Pulmonary artery endothelial cell (primary cell): Measurements from ENCODE around the gene OTOA. TPM values are rescaled to one million over a fixed set of nuclear protein-coding genes. Genes with fewer than 3 reads are reported as not detected.
"Not testable (repeated sequence)": the region's sequence is repeated elsewhere in the genome, so short reads cannot be mapped to it uniquely, and the experiment has no call there.

ENCODE experiments used
- DNase-seq: peaks from one replicate; pipeline ENCODE4 v3.0.0-alpha.2; 2011; ENCODE audit warnings: low read depth, low spot score
- total RNA-seq: library from RNA; depleted of rRNA; stranded (reverse); fragments of >200 nt; gene quantifications from 2 replicates; pipeline ENCODE4 v1.2.3, GENCODE V29; 2014

Gene OTOA
- total RNA-seq, 1 donor from 2014 or later = not detected

DNA sequence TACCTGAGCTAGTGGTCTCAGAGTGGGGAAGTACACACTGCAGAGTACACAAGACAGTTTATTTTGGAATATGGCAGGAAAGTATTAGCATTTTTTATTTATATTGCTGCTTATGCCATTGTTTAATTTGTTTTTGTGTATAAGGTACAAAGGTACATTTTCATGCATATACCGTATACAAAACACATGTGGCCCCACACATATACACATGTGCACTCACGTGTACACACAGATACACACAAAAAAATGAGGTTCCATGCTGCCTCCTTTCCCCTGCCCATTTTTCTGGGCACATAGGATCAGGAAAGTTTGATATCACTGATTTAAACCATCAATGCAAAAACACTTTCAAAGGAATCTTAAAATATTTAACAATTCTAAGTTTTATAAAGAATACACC, 24.3 kb upstream of the OTOA start:
- DNase-seq = no peak

DNA sequence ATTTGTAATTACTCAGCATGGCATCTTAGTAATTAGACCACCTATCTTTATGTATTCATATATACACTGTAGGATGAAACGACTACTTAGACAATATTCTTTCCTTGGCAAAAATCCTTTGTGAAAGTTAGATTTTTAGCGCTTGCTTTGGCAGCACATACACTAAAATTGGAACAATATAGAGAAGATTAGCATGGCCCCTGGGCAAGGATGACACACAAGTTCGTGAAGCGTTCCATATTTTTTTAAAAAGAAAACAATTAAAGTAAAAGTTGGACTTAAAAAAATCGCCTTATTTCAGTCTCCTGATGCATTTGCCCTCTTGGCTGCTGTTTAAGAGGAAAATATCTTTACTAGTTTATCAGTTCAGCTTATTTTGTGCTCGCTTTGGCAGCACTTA, 21.9 kb upstream of the OTOA start:
- no peak for DNase-seq

DNA sequence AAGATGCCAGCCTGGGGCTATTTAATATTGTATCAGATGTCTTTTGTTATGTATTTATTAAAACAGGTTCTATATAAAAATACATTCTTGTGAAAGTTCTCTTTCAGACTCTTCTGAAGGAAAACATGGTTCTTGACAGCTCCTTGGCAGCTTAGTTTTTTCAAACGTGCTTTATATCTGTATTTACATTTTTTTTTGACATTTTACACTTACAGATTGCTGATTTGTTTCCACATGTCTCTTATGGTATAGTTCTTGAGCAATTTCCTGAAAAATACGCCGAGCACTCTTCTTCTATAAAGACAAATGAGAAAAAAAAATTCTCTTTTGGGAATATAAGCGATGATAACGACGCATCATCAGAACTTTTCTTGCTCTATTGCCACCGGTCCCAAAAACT, 20.9 kb upstream of the OTOA start:
- no peak for DNase-seq

DNA sequence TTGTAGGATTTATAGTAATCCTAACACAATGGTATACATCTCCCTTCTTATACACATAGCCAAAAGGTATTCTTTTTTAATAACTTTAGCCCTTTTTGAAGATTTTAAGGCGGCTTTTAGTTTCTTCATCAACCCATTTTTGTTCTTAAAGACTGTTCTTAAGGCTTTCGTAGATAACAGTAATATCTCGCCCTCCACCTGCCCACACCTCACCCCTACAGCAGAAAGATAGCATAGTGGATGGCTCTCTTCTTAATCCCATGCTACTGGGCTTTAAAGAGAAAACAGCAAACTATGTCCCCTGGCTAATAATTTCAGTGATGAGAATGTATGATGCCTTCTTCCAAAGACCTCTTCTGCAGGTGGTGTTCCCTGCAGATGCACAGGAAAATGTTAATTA, 20.0 kb upstream of the OTOA start:
- DNase-seq = no peak

DNA sequence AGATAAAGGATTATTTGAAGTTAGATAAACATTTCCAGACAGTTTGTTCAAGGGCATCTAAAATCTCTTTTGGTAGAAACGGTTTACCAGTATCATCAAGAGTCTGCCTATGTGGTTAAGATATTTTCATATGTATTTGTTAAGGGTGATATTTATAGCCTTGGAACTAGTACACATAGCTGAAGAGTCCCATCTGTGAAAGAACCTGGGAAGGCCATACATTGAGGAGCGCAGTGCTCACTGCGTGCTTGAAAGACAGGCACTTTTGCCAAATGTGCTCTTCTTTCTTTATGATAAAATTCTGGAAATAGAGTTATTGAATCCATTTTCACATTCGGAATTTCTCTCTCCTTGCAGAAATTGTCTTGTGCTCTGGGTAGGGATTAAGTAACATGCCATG, 19.1 kb upstream of the OTOA start:
- DNase-seq = no peak

DNA sequence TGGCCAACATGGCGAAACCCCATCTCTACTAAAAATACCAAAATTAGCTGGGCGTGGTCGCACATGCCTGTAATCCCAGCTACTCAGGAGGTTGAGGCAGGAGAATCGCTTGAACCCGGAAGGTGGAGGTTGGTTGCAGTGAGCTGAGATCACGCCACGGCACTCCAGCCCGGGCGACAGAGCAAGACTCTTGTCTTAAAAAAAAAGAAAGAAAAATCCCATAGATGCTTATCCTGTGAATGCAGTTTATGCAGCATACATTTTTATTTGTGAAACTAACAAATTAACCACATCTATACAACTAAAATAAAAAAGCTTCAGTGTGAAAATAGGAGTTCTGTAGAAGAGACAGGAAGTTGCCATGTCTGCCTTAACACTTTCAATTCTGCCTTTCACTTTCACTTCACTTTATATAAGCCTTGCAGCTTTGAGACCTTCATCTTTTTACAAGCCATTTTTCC, 18.5 kb upstream of the OTOA start:
- DNase-seq = no peak

DNA sequence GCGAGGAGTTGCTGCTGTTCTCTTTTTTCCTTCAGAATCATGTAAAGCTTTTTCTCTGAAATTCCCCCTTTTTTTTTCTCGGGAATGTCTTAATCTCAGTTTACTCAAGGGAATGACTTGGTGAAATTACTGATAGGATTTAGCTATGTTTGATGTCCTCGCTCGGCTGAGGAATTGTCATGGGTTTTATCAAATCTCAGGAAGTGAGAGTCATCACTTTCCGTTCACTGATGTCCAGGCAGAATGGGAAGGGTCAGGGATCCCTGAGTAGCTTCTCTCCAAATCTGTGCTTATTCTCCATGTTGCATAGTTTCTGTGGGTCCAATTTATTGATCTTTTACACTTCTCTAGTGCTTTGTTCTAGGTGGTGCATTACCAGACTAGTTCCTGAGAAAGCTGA, 17.7 kb upstream of the OTOA start:
- DNase-seq = no peak

DNA sequence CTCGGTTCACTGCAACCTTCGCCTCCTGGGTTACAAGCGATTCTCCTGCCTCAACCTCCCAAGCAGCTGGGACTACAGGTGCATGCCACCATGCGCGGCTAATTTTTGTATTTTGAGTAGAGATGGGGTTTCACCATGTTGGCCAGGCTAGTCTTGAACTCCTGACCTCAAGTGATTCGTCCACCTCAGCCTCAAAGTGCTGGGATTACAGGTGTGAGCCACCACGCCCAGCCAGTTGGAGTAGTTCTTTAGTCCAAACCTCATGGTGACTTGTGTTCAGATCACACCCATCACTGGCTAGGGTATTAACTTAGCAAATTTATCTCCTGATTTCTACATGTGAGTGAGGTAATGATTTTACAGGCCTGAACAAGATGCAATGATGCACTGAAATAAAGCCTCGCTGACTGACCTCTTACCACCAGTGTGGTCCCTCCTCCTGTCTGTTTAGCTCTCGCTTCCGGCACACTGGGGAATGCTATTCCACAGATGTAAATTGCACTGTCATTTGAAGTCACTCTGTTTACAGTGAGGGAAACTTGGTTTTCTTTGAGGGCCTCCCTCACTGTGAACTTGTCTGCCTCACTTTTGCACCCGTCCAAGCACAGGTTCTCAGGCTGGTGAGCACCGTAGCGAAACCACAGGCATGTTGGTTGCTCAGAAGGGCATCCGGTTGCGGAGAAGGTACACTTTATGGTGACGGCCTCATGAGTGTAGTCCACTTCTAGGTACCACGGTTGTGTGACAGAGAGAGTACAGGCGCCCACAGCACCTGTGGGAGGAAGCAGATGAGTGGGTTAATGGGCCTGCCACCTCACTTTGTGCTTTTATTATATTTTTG, 16.8 kb upstream of the OTOA start:
- DNase-seq = no peak

DNA sequence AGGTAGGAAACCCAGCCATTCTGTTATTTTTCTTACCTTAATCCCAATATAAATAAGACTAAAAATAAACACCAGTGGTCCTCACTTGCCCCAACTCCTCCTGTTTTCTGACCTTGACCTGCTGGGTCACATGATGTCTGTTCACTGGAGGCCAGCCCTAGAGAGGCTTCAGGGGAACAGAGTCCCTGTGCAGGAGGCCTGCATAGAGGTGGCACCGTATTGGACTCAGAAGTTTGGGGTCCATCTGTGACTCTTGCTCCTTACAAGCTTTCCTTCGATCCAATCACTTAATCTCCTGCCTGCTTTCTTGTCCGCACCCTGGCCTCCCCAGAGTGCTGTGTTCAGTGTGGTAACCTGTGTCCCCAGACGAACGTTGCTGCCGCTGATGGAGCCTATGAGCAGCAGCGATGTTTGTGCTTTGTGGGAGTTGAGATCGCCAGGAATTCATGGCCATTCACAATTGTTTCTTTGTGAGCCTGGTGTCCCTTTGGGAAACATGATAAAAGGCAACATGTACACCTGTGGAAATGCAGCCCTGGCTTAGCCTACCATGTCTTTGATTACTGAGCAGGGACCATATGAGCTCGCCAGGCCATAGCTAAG, 16.1 kb upstream of the OTOA start:
- DNase-seq = no peak

DNA sequence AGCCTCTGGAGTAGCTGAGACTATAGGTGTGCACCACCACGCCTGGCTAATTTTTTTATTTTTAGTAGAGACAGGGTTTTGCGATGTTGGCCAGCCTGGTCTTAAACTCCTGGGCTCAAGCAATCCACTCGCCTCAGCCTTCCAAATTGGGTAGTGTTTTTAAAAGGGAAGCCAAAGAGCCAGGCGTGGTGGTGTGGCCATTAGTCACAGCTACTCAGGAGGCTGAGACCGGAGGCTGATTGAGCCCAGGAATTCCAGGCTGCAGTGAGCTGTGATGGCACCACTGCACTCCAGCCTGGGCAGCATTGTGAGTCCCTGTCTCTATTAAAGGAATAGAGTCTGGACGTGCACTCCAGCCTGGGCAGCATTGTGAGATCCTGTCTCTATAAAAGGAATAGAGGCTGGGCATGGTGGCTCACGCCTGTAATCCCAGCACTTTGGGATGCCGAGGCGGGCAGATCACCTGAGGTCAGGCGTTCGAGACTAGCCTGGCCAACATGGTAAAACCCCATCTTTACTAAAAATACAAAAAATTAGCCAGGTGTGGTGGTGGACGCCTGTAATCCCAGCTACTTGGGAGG, 13.9 kb upstream of the OTOA start:
- DNase-seq = not testable (repeated sequence)

DNA sequence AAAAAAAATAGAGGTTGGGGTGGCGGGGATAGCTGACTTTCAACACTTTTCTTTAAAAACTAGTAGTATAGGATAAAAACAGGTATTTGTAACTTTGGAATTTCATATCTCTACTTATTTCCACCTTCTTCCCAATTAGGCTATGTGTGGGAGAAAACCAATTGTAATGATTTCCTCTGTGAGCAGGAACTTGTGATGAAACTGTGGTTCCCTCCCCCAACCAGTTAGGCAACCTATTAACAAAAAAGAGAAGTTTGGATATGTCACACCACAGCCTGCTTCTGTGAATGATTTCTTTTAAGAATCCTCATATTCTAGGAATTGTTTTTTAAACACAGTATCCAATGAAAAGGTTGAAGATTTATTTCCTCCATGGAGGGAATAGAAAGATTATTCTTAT, 13.2 kb upstream of the OTOA start:
- no peak for DNase-seq

DNA sequence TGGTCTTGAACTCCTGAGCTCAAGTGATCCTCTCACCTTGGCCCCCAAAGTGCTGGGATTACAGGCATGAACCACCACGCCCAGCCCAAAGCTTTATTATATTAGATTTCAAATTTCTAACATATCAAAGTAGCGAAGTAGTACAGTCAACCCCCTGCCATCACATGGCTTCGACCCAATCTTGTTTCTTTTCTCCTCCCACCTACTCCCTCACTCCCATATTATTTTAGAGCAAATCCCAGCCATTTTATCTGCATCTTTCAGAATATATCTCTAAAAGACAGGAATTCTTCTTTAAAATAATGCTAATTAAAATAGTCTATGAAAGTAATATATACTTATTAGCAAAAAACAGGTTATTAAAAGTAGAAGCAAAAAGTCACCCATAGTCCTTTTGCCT, 12.3 kb upstream of the OTOA start:
- DNase-seq = no peak

DNA sequence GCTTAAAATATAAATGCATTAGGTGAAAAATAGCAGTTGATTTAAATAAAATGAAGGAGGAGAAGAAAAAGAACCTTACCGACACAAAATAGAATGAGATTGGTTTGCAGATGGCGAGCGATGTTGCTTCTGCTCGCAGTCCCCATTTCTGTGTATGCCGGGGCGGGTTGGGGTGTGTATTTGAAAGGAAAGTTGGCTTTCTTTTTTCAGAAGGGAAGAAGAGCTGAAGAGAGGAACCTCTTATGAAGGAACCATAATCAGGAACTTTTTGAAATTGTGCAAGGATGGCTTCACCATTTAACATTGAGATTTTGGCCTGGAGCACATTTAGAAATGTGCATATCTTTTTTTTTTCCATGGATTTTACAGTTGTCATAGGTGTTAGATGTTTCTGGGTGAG, 11.3 kb upstream of the OTOA start, which contains the start of gene IGSF6:
Gene IGSF6 (minus strand): TSS at position 156 of the 400 bp plus-strand sequence. CDS start 10 bp downstream, at position 146.
- DNase-seq = no peak

DNA sequence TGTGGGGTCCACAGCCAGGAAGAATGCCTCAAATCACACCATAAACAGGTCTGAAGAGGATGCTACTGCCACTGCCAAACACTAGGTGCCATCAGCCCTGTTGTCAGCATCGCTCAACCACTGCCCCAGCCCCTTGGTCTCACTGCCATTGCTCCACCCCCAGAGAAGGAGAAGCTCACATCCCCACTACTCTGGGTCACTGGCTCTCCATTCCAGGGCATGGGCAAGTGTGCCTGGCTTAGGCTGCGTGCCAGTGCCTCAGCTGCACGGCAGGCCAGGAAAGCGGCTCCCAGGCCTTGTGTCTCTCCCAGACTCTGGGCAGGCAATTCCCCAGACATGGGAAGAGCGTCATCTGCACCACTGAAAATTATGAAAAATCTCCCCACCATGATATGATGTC, 10.2 kb upstream of the OTOA start:
- DNase-seq = no peak

DNA sequence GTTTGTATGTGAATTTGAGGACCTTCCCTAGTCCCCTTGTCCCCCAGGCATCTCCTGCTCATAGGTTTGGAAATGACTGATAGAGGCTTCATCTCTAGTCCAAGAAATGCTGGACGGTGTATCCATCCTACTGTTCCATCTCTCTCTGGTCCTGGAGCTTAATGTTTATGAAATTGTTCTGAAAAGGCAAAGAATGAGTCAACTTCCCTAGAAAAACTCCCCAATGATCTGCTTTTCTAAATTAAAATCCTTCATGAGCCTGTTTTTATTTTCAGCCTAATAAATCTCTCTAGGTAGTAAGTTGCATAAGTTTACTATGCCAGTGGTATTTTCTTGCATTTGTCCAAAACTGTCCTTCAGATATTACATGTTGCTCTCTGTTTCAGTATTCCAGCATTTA, 9.3 kb upstream of the OTOA start:
- no peak for DNase-seq

DNA sequence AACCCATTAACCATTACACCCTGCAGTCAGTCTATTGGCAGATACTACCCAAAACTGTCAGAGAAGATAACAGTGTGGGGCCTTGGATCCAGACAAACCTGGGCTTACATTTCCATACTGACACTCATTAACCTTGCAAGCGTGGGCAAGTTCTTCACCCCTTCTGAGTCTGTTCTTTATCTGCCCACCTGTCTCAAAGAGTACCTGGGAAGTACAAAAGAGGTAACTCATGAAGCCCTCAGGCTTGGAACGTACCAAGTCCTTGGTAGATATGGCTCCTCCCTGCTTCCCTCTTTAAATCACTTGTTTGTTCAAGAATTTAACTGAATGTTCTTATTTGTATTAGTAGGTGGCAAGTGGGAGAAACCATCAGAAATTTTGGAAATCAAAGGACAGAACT, 8.9 kb upstream of the OTOA start:
- DNase-seq = no peak

DNA sequence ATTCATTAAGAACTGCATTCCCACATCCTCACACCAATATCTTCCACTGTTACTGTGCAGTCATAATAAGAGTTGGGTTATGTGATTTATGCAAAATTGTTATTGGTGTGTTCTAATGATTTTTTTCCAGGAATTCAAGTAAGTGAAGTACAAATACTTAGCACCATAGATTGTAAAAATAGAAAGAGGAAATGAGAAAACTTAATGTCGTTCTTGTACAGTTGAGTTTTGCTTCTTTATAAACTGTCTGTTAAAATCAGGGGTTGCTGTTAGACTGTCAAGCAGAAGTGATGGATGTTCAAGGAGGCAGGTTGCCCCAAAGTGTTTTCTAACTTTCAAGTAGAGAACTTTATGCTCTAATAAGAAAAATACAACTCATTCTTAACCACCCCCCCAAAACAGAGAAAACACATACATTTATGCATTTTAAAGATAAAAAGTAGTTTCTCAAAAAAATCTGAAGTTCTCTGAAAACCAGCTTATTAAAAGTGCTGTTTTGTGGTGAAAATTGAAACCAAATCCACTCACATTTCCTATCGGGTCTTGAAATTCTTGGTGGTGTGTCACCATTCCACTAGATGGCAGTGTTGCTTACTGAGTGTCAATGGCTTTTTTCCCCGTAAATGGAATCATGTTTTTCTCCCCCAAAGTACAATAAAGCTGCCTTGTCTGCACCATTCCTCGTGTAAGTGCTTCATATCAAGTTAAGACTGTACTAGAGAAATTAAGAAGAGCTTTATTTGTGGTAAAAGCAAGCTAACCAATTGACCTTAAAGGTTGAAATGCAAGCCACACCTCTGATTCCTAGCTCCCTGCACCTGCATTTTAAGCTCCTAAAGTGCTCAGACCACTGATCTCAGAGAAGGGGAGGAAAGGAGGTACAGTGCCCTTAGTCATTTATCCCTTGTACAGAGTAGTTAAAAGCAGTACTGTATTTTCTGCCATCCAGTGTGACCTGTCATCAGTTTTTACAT, 6.7 kb upstream of the OTOA start:
- no peak for DNase-seq

DNA sequence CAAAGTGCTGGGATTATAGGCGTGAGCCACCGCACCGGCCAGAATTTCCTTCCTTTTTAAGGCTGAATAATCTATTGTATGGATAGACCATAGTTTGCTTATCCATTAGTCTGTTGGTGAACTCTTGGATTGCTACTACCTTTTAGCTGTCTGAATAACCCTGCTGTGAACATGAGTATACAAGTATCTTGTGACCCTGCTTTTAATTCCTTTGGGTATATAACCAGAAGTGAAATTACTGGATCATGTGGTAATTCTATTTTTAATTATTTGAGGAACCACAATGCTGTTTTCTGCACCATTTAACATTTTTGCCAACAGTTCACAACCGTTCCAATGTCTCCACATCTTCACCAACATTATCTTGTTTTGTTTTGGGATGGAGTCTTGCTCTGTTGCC, 4.6 kb upstream of the OTOA start:
- no peak for DNase-seq

DNA sequence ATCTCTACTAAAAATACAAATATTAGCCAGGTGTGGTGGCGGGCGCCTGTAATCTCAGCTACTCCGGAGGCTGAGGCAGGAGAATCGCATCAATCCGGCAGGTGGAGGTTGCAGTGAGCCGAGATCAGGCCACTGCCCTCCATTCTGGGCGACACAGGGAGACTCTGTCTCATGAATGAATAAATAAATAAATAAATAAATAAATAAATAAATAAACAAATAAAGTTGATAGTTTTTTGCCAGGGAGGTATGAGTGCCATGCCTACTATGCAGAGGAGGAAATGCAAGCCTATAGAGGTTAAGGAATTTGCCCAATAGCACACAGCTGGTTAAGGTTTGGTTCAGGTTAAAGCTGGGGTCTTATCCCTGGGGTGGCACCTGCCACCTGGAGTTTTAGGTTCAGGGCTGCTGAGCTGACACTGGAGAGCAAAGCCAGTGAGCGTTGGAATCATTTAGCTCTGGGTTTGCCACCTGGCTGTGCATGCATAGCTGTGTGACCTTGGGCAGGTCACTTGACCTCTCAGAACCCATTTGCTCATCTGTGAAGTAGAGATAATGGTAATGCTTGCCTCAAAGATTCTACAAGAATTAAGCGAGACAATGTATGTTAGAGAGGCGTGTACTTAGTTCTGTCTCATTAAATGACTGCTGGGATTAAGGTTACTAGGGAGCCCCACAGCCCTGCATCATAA, 1.2 kb downstream of the OTOA start:
- DNase-seq = no peak

DNA sequence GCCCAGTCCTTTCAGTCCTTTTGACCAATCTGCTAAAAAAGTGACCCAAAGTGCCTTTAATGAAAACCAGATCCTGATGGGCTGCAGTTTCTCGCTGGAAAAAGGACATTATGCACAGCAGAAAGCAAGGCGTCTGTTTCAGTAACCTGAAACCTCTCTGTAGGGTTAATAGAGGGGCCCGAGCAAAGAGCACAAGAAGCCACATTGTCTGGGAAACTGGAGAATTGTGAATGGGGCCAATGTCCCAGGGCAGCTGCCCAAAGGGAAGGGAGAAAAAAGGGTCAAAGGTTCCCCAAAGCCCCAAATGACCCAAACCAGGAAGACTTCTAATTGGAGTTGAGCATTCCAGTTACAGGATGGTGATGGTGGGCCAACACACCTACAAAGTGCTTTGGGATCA, 3.0 kb downstream of the OTOA start:
- no peak for DNase-seq

DNA sequence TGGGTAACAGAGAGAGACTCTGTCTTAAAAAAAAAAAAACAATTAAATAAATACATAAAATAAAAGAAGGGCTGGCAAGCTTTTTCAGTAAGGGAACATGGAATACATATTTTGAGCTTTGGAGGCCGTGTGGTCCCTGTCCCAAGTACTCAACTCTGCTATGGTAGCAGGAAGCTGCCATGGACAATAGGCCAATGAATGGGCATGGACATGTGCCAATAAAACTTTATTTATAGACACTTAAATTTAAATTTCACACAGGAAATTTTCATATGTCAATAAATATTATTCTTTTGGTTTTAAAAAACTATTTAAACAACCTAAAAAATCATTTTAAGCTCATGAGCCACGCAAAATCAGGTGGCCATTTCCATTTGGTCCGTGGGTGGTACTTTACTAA, 3.8 kb downstream of the OTOA start:
- DNase-seq = no peak
